K562 (cell line): ENCODE results near the gene ZNF556. TPM values are rescaled to one million over a fixed set of nuclear protein-coding genes. Genes with fewer than 3 reads are reported as not detected.

Source experiments
- ATAC-seq: fragments of 200-7000 bp; cut with Tn5 transposase; 3 replicates; pipeline ENCODE4 v1.9.1; 2020; ENCODE audit warnings: moderate library complexity
- BruUV-seq: library from RNA; stranded (reverse); fragments of 400-500 nt; replicated peaks from 2 replicates; lab custom pipeline; 2021; lab: Mats Ljungman, UMichigan
- CTCF ChIA-PET: fragments of 300-600 bp; formaldehyde crosslinking; extraction: SDS; loops from one replicate; lab custom pipeline; 2021; ENCODE audit warnings: low intra/inter-chr PET ratio; lab: Yijun Ruan, JAX
- POLR2A ChIA-PET: fragments of 300-600, 350-650 bp; sonication (Branson Sonifier 250); formaldehyde crosslinking; extraction: SDS; loops from one replicate; lab custom pipeline; 2021; ENCODE audit warnings: antibody characterized with exemption, inconsistent platforms; lab: Yijun Ruan, JAX
- DNase-seq, 4 experiments: peaks; one replicate each; pipeline versions ENCODE4 v3.0.0 to v3.0.0-alpha.2; 2011 to 2018; ENCODE audit warnings: low spot score in 3 of 4, mixed read lengths in 3 of 4; ENCODE audit errors: extremely low read depth in 1 of 4
- FAIRE-seq: peaks from 2 replicates; lab custom pipeline; 2011; peaks lifted over from hg19 to GRCh38; lab: Jason Lieb, UNC
- H2AFZ ChIP-seq: 2 replicates; pipeline ENCODE4 v1.6.0; 2011; ENCODE audit warnings: low read depth, low read length, control low read depth, inconsistent platforms
- H3K27ac ChIP-seq: fragments of 200-600 bp; 3 replicates; pipeline ENCODE4 v1.8.0; 2011; ENCODE audit warnings: low read depth, mild to moderate bottlenecking, control low read depth, inconsistent platforms, low read length, moderate library complexity, mixed read lengths; ENCODE audit errors: extremely low read depth
- H3K27me3 ChIP-seq, 2 experiments: fragments of 300-600 bp in 1 of 2; 2 replicates in 1 of 2; 3 replicates in 1 of 2; pipeline versions ENCODE4 v1.6.0 to v1.8.0; 2011; ENCODE audit warnings: inconsistent platforms in 2 of 2, low read length in 2 of 2, mild to moderate bottlenecking in 1 of 2, mixed read lengths in 1 of 2, moderate library complexity in 1 of 2; ENCODE audit not compliant: control insufficient read depth in 2 of 2, insufficient read depth in 2 of 2
- H3K36me3 ChIP-seq: fragments of 300-600 bp; 3 replicates; pipeline ENCODE4 v1.8.0; 2011; ENCODE audit warnings: mild to moderate bottlenecking, low read length, inconsistent platforms; ENCODE audit not compliant: control insufficient read depth, insufficient read depth
- H3K4me1 ChIP-seq, 2 experiments: fragments of 200-600 bp in 1 of 2; replicated peaks in 1 of 2; 2 replicates in 1 of 2; 3 replicates in 1 of 2; pipeline versions ENCODE4 v1.5.1 to v1.8.0; 2011; ENCODE audit warnings: inconsistent platforms in 2 of 2, low read length in 2 of 2, mild to moderate bottlenecking in 1 of 2, mixed read lengths in 1 of 2, moderate library complexity in 1 of 2; ENCODE audit not compliant: control insufficient read depth in 2 of 2, insufficient read depth in 2 of 2
- H3K4me2 ChIP-seq: 2 replicates; pipeline ENCODE4 v1.6.1; 2011; ENCODE audit warnings: low read length, control low read depth, inconsistent platforms, mixed read lengths; ENCODE audit not compliant: insufficient read depth
- H3K4me3 ChIP-seq: fragments of 200-600 bp; sonication (generic), shearing (Covaris generic); 2 replicates; pipeline ENCODE4 v1.5.1; 2016; ENCODE audit warnings: control low read depth, inconsistent platforms
- H3K79me2 ChIP-seq: fragments of 200-600 bp; 3 replicates; pipeline ENCODE4 v1.8.0; 2011; ENCODE audit warnings: low read length, inconsistent platforms; ENCODE audit not compliant: control insufficient read depth, insufficient read depth
- H3K9ac ChIP-seq, 2 experiments: 2 replicates each; pipeline versions ENCODE4 v1.6.0 to v1.6.1; 2011; ENCODE audit warnings: low read depth in 2 of 2, low read length in 2 of 2, control low read depth in 1 of 2, inconsistent platforms in 1 of 2, mild to moderate bottlenecking in 1 of 2, mixed read lengths in 1 of 2; ENCODE audit not compliant: insufficient read depth in 1 of 2
- H3K9me1 ChIP-seq: one replicate; pipeline ENCODE4 v1.6.0; 2011; ENCODE audit warnings: inconsistent platforms, mild to moderate bottlenecking, low read length, moderate library complexity; ENCODE audit not compliant: control insufficient read depth, insufficient read depth
- H3K9me3 ChIP-seq: replicated peaks from 2 replicates; pipeline ENCODE4 v1.5.1; 2011; ENCODE audit warnings: low read depth, low read length, inconsistent platforms; ENCODE audit not compliant: control insufficient read depth, insufficient read depth
- H4K20me1 ChIP-seq: replicated peaks from 2 replicates; pipeline ENCODE4 v1.6.1; 2011; ENCODE audit warnings: low read length, inconsistent platforms, mixed read lengths; ENCODE audit not compliant: control insufficient read depth, insufficient read depth
- CHD1 ChIP-seq: fragments of 200-600 bp; sonication (generic); IDR thresholded peaks from one replicate; pipeline ENCODE4 v1.6.1; 2012; ENCODE audit warnings: mild to moderate bottlenecking, moderate library complexity, low read length, inconsistent platforms
- HDAC1 ChIP-seq, 2 experiments: fragments of 450-650 bp; IDR thresholded peaks; 2 replicates each; pipeline ENCODE4 v1.6.1; 2016 to 2017; ENCODE audit warnings: inconsistent platforms in 1 of 2, mild to moderate bottlenecking in 1 of 2, moderate library complexity in 1 of 2
- KDM4B ChIP-seq, 2 experiments: fragments of 450-650 bp in 1 of 2; sonication (generic) in 1 of 2; IDR thresholded peaks; 2 replicates each; pipeline ENCODE4 v1.6.1; 2016 to 2017; ENCODE audit warnings: borderline replicate concordance in 2 of 2, antibody characterized with exemption in 1 of 2, low read depth in 1 of 2, mild to moderate bottlenecking in 1 of 2
- PCBP2 ChIP-seq: fragments of 200-400 bp; formaldehyde crosslinking; IDR thresholded peaks from 2 replicates; pipeline ENCODE4 v1.6.1; 2018; ENCODE audit warnings: low read length, low read depth, mild to moderate bottlenecking, moderate library complexity; ENCODE audit not compliant: poor library complexity, severe bottlenecking
- SNIP1 ChIP-seq: fragments of 450-650 bp; IDR thresholded peaks from 2 replicates; pipeline ENCODE4 v1.7.1; 2017; ENCODE audit warnings: low read depth, mild to moderate bottlenecking
- YBX1 ChIP-seq: fragments of 450-650 bp; IDR thresholded peaks from 2 replicates; pipeline ENCODE4 v1.7.1; 2016; ENCODE audit warnings: mild to moderate bottlenecking
- WGBS: fragments of 100-300 bp; shearing (Covaris generic); methylation state at CpG from one replicate; pipeline ENCODE4 v1.1.6; 2016; ENCODE audit warnings: low coverage, mixed read lengths; ENCODE audit not compliant: insufficient coverage; ENCODE audit errors: missing lambda C conversion rate; 5-methylcytosine and 5-hydroxymethylcytosine counted together
- in situ Hi-C: fragments of 300-500 bp; cut with MboI; formaldehyde crosslinking; loops from 4 replicates; pipeline ENCODE4 v1.15.0; 2018; ENCODE audit warnings: inconsistent platforms, mixed read lengths
- intact Hi-C: fragments of 100-400 bp; cut with micrococcal nuclease; formaldehyde crosslinking; loops from 2 replicates; pipeline ENCODE4 v1.14.2; 2022
- polyA plus RNA-seq, 8 experiments: library from polyadenylated mRNA; depleted of rRNA in 4 of 8; stranded (reverse) in 5 of 8; unstranded in 3 of 8; fragments of >200 nt; fragmentation: Nextera tagmentation in 2 of 8; fragmentation: Illumina TruSeq in 1 of 8; extraction: Ambion mirVana in 2 of 8; extraction: Trizol in 1 of 8; gene quantifications; 2 replicates each; pipeline versions ENCODE4 v1.2.1 to v1.2.3, GENCODE V29; 2011 to 2014; ENCODE audit warnings: inconsistent platforms in 1 of 8, missing spikeins in 1 of 8
- total RNA-seq, 7 experiments: library from RNA; depleted of rRNA in 6 of 7; stranded (reverse); fragments of >200 nt in 6 of 7; fragmentation: Illumina TruSeq in 2 of 7; extraction: Trizol in 2 of 7; gene quantifications; 2 replicates each; pipeline versions ENCODE4 v1.2.1 to v1.2.3, GENCODE V29; 2011 to 2021; ENCODE audit warnings: low replicate concordance in 1 of 7

The ZNF556 gene
- total and polyA plus RNA-seq, 9 of the 15 experiments (the other 6 are each of a cell fraction or from before 2014, with no cell fraction given): 0.01 to 0.36 (median 0.10) TPM; not detected in 1

DNA sequence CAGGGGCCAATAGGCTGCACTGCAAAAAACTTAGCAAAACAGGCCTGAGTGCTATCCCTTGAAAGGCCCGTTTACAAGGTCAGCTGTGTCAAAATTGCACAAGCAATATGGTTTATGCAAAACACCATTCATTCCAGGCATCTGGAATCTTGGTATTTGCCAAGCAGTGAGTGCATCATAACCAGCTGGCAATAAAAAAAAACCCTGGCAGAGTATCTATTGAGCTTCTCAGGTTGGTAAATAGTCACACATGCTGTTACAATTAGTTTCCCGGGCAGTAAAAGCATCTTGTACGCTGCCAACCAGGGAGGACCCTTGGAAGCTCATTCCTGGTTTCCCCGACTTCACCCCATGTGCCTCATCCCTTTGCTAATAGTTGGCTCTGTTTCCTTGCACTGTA, 56.4 kb downstream of the ZNF556 start:
- H3K9ac ChIP-seq: no peak overlapping the region
- no peaks in the 10 kb centered on the region for H3K27me3 ChIP-seq
- H4K20me1 ChIP-seq: no peaks in the 10 kb centered on the region
- no peaks in the 10 kb centered on the region for H3K79me2 ChIP-seq
- CTCF ChIA-PET: no interaction called here
- no peaks in the 10 kb centered on the region for H3K9me1 ChIP-seq
- H3K9me3 ChIP-seq: no peaks in the 10 kb centered on the region; the same call in 1 of the 2 replicates
- TF ChIP-seq KDM4B (IDR thresholded peaks at IDR 0.05; ENCODE audit: borderline replicate concordance in 2 of 2, low read depth in 1 of 2) (no peak), HDAC1 (IDR thresholded peaks at IDR 0.05) (no peak), YBX1 (no peak), CHD1 (no peak), PCBP2 (no peak), SNIP1 (no peak)
- TF ChIP-seq, all 486 proteins: peak for 0
- ATAC-seq: no peak
- no peak for DNase-seq
- intact Hi-C loops (no loop called here), in situ Hi-C loops (no loop called here)
- H3K36me3 ChIP-seq: peaks cover 7% of the 10 kb centered on the region; the same call in 1 of the 3 replicates
- no peak overlapping the region for H2AFZ ChIP-seq
- 49% methylated on average over 4 of the region's 4 CpGs for WGBS
- TSS peak; percentile 31 for BruUV-seq
- no peak overlapping the region for H3K4me3 ChIP-seq
- no peaks in the 10 kb centered on the region; a peak in 1 of 5 replicates for H3K4me1 ChIP-seq
- FAIRE-seq: no peak
- no peak overlapping the region for H3K27ac ChIP-seq
- no peak overlapping the region for H3K4me2 ChIP-seq
- POLR2A ChIA-PET: interaction anchor here (0.7 to 1.5 kb wide), 3 partner anchors 11 to 46 kb away, joined by 3 to 4 read pairs (median 4); no protein-coding TSS in a partner anchor
